GM13977 (cell line): ENCODE data around the gene PSMC4.

ENCODE experiments used
- DNase-seq: peaks from one replicate; pipeline ENCODE4 v3.0.0; 2012; ENCODE audit warnings: low spot score
- in situ Hi-C: fragments of 300-500 bp; cut with MboI; formaldehyde crosslinking; loops from one replicate; pipeline ENCODE4 v1.12.0; 2022; ENCODE audit warnings: low sequenced_read_pairs, low pct_unique_long_range_greater_than_20kb, mixed read lengths, inconsistent platforms; ENCODE audit not compliant: unreplicated experiment
- TF ChIP-seq, protein P1 (sequence below): IDR thresholded peaks from 2 replicates; pipeline ENCODE4 v1.5.1; 2012; ENCODE audit warnings: mild to moderate bottlenecking, control low read depth; ENCODE audit not compliant: insufficient read depth; ENCODE audit errors: extremely low read depth, missing control alignments

PSMC4 gene

DNA sequence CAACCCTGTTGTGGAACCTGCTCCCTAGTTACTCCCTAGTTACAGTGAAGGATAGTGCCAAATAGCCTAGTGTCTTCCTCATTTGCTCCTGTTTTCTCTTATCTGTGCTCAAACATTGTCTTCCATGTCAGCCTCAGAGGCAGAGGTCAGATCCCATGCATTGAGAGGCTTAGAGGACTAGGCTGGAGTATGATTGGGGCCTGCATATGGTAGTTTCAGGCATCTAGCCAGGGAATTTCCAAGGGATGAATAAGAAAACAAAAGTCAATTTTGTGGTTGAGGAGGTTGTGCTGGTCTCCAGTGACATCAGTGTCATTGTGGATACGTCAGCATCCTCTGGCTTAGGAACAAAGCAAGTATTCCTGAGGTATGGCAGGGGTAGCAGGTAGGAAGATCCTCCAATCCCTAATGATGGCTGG is 35.3 kb downstream of the PSMC4 start:
- in situ Hi-C loops: no loop called here
- TF ChIP-seq, protein P1, sequence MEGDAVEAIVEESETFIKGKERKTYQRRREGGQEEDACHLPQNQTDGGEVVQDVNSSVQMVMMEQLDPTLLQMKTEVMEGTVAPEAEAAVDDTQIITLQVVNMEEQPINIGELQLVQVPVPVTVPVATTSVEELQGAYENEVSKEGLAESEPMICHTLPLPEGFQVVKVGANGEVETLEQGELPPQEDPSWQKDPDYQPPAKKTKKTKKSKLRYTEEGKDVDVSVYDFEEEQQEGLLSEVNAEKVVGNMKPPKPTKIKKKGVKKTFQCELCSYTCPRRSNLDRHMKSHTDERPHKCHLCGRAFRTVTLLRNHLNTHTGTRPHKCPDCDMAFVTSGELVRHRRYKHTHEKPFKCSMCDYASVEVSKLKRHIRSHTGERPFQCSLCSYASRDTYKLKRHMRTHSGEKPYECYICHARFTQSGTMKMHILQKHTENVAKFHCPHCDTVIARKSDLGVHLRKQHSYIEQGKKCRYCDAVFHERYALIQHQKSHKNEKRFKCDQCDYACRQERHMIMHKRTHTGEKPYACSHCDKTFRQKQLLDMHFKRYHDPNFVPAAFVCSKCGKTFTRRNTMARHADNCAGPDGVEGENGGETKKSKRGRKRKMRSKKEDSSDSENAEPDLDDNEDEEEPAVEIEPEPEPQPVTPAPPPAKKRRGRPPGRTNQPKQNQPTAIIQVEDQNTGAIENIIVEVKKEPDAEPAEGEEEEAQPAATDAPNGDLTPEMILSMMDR: no peak
- DNase-seq: no peak

- in situ Hi-C loops: no loop called here
- DNase-seq: no peak
- TF ChIP-seq, protein P1: no peak
Measured at GRCh38 chr19:40009674-40010073, 38.7 kb downstream of the PSMC4 start.

GRCh38 chr19:40013991-40014390 is 43.0 kb downstream of the PSMC4 start:
- no peak for DNase-seq
- in situ Hi-C loops: no loop called here
- TF ChIP-seq, protein P1: no peak

DNA sequence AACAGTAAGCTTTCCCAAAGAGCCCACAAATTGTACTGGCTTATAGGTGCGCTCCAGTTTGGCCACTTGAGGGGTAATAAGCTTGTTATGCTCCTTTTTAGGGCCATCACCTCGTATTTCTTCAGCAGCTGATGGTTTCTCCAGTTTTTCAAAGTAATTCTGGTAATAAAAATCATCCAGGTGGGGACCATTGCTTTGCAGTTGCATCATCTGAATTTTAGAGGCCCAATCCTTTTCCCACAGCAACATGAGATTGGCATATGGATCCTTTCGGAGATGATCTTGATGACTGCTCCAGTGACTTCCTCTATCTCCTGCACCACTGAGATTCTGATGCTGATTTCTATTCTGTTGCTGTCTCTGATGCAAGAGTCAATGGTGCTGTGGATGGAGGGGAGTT is 53.0 kb downstream of the PSMC4 start:
- TF ChIP-seq, protein P1: no peak
- no peak for DNase-seq
- in situ Hi-C loops: no loop called here

GRCh38 chr19:40025938-40026596 is 55.1 kb downstream of the PSMC4 start:
- DNase-seq: no peak
- TF ChIP-seq, protein P1: no peak
- in situ Hi-C loops: no loop called here

- TF ChIP-seq, protein P1: no peak
- in situ Hi-C loops: no loop called here
- no peak for DNase-seq
Measured at GRCh38 chr19:40026597-40026970, 55.6 kb downstream of the PSMC4 start.
